NAMALWA (cell line): Measurements from ENCODE around the gene PPAN.

Experiments
- DNase-seq: peaks from one replicate; pipeline ENCODE4 v3.0.0-alpha.2; 2015; ENCODE audit warnings: low spot score

Gene PPAN

DNA sequence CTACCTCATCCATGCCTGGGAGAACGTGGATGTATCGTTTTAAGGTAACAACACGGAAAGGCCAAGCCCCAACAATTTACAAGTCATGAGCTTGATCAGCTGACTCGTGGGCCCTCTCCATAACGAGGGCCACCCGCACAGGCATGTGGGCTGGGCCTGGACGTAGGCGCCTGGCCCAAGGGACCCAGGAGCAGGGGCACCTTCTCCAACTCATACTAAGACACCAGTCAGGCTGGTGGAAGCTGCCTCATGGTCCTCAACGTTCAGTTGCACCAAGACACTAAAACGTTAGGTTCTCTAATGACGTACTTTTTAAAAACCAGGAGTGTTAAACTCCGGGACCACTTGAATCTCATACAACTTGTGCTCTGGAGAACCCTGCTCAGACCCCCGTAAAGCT, 35.3 kb downstream of the PPAN start:
- DNase-seq: no peak

DNA sequence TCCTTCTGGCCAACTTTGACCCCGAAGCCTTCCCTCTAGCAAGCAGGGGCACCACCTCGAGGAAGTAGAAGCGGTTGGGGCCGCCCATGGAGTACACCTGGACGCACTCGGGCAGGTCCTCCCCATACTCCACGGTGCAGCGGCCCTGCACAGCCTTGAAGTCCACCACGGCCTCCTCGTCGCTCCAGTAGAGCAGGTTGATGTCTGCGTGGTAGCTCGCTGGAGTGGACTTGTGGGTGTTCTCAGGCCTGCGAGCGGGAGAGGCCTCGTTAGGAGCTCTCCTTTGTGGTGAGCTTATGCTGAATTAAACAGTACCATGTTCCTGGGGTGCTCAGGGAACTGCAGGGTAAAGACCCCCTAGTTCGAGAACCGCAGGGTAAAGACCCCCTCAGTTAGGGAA, 35.8 kb downstream of the PPAN start:
- DNase-seq: no peak

DNA sequence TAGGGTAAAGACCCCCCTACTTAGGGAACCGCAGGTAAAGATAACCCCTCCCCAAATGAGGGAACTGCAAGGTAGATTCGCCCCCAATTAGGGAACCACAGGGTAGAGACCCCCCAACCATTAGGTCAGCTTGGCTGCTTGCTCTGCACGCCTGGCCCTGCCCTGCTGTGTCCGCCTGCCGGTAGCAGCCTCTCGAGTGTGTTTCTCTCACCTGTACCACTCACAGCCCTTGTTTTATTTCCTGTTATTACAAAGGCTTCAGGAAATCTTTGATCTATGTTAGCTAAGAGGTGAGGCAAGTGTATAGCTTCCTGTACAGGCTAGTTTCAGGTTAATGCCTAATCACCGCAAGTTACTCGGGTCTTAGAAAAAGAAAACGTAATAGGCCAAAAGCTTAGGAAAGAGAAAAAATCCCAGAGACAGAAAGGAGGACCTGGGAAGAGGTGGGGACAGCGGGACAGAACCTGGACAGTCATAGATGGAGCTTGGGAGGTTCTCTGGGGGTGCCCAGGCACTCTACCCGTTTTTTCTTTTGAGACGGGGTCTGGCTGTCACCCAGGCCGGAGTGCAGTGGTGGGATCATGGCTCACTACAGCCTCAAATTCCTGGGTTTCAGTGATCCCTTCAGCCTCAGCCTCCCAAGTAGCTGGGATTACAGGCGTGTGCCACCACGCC, 36.7 kb downstream of the PPAN start:
- no peak for DNase-seq

DNA sequence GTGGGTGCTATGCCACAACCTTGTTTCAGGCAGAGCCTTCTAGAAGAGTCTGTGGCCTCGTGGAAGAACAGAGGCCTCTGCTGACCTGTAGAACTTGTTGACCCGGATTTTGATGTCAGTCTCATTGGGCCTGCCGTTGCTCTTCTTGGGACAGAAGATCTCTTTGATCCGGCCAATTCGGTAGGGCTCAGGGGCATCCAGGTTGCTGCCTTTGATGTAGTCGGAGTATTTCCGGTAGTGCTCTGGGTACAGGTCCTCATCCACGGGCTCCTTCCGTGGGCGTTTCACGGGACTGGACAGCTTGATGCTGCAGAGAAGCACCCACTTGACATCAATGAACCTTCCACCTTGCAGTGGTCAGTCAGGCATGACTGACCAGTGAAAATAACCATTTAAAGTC, 37.5 kb downstream of the PPAN start:
- DNase-seq: no peak

DNA sequence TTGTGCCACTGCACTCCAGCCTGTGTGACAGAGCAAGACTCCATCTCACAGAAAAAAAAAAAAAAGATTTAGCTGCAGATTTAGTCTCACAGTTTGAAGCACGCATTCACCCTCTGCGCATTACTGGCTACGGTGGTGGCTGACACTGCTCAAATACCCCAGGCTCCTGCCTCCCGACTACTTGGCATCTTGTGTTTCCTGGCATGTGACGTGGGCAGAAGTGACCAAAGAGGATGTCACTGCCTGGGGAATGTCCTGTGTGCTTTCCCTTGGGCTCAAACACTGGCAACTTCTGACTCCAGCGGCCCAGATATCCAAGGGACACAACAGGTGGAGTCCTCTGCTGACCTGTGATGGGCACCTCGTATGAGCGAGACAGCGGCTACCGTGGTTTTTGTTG, 38.2 kb downstream of the PPAN start:
- DNase-seq: no peak

DNA sequence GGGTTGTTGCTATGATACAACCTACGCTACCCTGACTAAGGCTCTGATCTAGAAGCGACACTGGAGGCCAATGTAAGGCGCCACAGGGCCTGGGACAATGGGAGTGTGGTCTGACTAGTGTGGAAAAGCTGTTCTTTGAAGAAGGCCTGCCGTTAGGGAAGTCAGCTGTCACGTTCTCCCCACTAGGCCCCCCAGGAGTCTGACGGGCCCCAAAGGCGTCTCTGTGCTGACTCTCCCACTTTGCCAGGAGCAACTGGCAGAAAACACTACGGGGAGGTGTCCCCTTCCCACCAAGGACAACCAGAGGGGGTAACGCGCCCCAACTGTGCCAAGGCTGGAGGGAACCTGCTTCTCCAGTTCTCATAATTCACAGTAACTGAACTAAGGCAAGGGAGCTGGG, 38.9 kb downstream of the PPAN start:
- no peak for DNase-seq

DNA sequence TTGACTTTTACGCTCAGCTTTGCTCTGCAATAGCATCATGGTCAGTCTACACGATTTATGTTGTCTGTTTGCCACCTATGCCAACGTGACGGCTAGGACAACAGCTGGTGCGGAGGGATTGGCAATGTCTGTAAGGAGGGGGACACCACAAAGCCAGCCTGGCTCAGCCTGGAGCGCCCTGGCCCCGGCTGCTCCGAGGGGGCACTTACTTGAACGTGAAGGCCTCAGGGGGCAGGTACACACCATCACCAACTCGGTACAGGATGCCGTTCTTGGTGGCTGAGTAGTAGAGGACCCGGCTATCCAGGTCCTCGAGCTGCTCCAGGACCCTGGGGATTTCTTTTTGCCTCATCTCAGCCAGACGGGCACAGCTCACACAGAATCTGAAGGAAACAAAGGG, 40.0 kb downstream of the PPAN start:
- no peak for DNase-seq

DNA sequence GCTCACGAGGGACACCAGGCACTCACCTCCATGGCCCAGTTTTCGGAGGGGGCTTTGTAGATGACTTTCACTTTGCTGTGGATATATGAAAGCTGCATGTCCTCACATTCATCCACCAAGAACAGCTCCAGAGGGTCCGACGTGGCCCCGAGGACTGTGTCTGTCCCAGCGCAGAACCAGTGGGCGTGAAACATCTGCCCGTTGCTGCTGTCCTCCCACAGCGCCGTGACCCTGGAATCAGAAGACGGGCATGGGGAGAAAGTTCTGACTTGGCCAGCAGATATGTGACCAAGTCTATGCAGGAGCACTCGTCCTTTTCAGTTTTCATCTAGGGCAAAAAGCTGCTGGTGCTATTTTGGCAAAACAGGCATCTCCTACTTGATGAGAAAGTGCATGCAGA, 43.3 kb downstream of the PPAN start:
- no peak for DNase-seq

DNA sequence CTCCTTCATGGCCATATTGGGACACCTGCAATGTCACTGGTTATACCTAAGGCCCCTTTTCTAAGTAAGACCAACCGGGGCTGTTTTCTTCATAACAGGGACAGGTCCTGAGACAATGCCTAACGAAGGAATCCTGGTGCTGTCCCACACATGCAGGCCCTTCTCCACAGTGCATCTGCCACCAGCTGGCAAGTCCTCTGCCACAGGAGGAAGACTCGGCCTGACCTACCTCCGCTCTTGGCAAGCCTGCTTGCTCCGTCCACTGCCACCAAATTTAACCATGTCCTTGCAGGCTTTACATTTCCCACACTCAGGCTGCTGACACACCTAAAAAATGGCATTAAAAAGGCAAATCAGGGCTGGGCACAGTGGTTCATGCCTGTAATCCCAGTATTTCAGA, 45.4 kb downstream of the PPAN start:
- DNase-seq: no peak

DNA sequence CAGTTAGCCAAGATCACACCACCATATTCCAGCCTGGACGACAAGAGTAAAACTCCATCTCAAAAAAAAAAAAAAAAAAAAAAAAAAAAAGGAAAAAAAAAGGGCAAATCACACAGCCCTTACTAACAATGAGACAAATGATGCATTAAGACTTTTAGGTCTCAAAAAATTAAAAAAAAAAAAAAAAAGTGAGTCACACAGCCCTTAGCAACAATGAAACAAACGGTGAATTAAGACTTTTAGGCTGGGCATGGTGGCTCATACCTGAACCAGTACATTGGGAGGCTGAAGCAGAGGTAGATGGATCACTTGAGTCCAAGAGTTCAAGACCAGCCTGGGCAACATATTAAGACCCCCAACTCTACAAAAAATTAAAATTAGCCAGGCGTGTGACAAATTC, 45.9 kb downstream of the PPAN start:
- no peak for DNase-seq

DNA sequence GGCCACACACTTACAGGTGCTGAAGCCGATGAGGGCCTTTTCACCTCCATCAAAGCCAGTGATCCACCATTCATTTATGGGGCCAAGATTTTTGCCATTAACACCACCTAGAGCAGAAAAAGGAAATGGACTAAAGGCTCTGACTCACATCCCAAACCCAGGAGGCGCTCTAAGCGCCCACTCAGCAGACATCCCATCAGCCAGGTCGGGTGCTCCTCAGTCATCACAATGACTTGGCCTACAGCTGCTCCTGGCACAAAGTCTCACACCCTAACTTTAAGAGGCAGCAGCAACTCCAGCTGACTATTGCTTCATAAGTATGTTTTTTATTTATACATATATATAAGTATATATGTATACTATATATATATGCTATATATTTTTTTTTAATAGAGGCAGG, 49.7 kb downstream of the PPAN start:
- no peak for DNase-seq

DNA sequence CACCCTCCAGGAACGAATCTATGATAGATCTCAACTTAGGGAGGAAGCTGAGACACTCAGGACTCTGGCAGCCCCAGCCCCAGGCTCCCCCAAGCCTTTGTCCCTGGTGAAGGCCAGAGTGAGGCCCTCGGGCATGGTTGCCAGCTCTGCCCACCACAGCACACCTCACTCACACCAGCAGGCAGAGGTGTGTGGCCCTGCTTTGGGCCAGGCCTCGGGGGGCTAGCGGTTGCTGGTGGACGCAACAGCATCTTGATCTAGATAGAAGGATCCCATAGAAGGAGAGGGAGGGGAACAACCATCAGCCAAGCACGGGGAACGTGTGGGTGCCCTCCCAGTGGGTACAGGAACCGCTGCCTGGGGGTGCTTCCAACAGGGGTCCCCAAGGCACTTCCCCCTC, 51.9 kb downstream of the PPAN start:
- DNase-seq: no peak

DNA sequence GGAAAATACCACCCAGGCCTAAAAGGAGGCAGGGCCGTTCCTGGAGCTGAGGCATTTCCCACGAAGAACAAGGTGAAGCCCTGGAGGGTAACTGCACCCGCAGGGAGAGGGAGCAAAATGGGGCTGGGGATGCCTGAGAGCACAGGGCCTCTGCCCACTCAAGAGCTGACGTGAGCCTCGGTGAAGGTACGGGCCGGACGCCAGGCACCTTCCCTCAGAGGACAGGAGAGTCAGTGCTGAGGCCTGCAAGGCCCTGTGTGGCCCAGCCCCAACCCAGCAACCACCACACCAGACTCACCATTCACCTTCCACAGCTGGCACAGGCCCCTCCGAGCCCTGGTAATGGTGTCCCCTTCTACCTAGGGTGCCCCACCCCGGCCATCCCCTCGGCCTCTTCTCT, 52.3 kb downstream of the PPAN start:
- no peak for DNase-seq

DNA sequence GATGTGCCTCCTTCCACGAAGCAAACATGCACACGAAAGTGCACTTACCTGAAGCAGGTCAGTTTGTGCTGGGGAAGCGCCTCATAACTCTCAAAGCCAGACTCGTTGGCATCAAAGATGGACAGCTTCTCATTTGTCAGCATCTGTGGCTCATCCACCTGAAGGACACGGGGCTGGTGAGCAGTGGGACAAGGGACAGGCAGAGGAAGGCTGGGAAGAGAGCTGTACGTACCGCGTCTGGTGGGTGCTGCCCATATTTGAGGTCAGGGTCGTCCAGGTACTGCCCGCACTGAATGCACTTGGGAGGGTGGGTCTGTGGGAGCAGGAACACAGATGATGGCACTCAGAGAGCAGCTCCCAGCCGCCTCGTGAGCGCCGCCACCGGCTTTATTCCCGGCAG, 53.4 kb downstream of the PPAN start:
- no peak for DNase-seq
